ENCODE measurements around the gene TNFRSF6B.

The TNFRSF6B gene

DNA sequence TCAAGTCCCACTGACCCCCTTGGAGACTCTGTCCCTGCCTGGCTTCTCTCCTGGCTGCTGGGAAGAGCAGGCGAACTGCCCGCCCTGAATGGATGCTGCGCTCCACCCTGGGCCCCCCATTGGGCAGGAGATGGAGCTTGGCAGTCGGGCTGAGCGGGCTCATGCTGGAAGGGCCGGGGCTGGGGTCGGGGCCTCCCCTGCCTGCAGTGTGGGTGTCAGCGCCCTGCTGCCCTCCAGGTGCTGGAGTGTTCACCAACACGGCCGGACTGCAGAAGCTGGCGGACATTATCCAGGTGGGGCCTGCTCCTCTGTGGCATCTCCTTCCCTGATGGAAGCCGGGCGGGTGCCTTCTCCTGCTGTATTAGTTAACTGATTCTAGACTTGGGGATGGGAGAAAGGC, 16.0 kb upstream of the TNFRSF6B start:
- DNase-seq (ENCODE audit: low read depth), result no peak
- H3K4me3 ChIP-seq (ENCODE audit: low read length), result no peak overlapping the region
- TF ChIP-seq, protein P1, sequence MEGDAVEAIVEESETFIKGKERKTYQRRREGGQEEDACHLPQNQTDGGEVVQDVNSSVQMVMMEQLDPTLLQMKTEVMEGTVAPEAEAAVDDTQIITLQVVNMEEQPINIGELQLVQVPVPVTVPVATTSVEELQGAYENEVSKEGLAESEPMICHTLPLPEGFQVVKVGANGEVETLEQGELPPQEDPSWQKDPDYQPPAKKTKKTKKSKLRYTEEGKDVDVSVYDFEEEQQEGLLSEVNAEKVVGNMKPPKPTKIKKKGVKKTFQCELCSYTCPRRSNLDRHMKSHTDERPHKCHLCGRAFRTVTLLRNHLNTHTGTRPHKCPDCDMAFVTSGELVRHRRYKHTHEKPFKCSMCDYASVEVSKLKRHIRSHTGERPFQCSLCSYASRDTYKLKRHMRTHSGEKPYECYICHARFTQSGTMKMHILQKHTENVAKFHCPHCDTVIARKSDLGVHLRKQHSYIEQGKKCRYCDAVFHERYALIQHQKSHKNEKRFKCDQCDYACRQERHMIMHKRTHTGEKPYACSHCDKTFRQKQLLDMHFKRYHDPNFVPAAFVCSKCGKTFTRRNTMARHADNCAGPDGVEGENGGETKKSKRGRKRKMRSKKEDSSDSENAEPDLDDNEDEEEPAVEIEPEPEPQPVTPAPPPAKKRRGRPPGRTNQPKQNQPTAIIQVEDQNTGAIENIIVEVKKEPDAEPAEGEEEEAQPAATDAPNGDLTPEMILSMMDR (IDR thresholded peaks at IDR 0.05; ENCODE audit: insufficient read depth, low read depth, low read length, missing control alignments), result no peak

GRCh38 chr20:63680857-63681608, 15.4 kb upstream of the TNFRSF6B start:
- no peak overlapping the region for H3K4me3 ChIP-seq (ENCODE audit: low read length)
- no peak for DNase-seq (ENCODE audit: low read depth)
- TF ChIP-seq, protein P1 (IDR thresholded peaks at IDR 0.05; ENCODE audit: insufficient read depth, low read depth, low read length, missing control alignments), result no peak

DNA sequence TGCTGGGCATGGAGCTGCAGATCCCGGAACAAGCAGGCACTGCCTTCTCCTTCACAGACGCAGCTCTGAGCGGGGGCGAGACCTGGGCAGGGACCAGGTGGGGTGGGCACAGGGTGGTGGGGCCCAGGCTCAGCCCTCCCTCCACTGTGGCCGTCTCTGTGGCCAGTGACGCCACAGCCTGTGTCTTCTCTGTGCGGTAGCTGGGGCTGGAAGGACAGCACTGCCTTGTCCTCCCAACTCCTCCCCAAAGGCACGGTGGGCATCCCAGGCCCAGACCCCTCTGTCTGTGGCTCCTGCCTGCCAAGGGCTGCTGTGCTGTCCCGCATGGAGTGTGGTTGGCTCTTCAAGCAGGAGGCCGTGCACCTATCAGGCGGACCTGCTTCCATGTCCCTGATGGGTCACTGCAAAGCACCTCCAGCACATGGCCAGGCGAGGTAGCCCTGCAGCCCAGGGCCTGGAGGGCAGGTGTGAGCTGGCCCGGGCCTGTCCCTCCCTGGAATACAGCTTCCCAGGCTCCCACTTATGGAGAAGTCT, 14.8 kb upstream of the TNFRSF6B start:
- no peak overlapping the region for H3K4me3 ChIP-seq (ENCODE audit: low read length)
- no peak for DNase-seq (ENCODE audit: low read depth)
- TF ChIP-seq, protein P1 (IDR thresholded peaks at IDR 0.05; ENCODE audit: insufficient read depth, low read depth, low read length, missing control alignments), result no peak

DNA sequence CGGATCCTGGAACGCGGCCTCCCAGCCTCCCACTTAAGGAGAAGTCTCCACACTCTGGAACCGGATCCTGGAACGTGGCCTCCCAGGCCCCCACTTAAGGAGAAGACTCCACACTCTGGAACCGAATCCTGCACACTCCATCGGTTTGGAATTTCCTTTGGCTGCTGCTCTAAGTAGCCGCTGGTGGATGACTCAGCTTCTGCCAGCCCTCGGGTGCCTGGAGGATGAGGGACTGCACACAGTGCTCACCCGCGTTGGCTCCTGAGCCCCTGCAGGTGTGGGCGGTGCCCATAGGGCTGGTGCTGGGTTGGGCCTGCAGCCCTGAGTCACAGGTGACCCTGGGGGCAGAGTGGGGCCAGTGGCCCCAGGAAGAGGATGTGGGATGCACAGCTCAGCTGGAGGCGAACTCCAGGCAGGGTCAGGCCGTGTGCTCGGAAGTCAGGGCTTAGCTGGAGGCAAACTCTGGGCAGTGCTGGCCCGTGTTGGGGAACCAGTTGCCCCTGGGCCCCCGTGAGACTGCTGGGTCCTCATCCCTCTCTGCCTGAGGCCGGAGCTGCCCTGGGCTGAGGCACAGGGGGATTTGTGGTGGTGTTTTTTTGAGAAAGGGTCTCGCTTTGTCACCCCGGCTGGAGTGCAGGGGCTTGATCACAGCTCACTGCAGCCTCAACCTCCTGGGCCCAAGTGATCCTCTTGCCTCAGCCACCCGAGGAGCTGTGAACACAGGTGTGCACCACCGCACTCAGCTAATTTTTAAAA, 13.9 kb upstream of the TNFRSF6B start:
- H3K4me3 ChIP-seq (ENCODE audit: low read length), result no peak overlapping the region
- TF ChIP-seq, protein P1 (IDR thresholded peaks at IDR 0.05; ENCODE audit: insufficient read depth, low read depth, low read length, missing control alignments), result no peak
- DNase-seq (ENCODE audit: low read depth), result peak; percentile 97

- no peak overlapping the region for H3K4me3 ChIP-seq (ENCODE audit: low read length)
- TF ChIP-seq, protein P1 (IDR thresholded peaks at IDR 0.05; ENCODE audit: insufficient read depth, low read depth, low read length, missing control alignments), result no peak
- DNase-seq (ENCODE audit: low read depth), result no peak
These were observed 11.0 kb upstream of the TNFRSF6B start for GRCh38 chr20:63685269-63686026.

- no peak overlapping the region for H3K4me3 ChIP-seq (ENCODE audit: low read length)
- TF ChIP-seq, protein P1 (IDR thresholded peaks at IDR 0.05; ENCODE audit: insufficient read depth, low read depth, low read length, missing control alignments), result no peak
- DNase-seq (ENCODE audit: low read depth), result no peak
These were observed 10.4 kb upstream of the TNFRSF6B start for GRCh38 chr20:63686094-63686491.
